Measurements from ENCODE around the gene NXF1.
A peak's percentile ranks its signal among the peaks of the same experiment; 100 is the strongest.
"Not testable (repeated sequence)": the region's sequence is repeated elsewhere in the genome, so short reads cannot be mapped to it uniquely, and the experiment has no call there.

NXF1 gene

DNA sequence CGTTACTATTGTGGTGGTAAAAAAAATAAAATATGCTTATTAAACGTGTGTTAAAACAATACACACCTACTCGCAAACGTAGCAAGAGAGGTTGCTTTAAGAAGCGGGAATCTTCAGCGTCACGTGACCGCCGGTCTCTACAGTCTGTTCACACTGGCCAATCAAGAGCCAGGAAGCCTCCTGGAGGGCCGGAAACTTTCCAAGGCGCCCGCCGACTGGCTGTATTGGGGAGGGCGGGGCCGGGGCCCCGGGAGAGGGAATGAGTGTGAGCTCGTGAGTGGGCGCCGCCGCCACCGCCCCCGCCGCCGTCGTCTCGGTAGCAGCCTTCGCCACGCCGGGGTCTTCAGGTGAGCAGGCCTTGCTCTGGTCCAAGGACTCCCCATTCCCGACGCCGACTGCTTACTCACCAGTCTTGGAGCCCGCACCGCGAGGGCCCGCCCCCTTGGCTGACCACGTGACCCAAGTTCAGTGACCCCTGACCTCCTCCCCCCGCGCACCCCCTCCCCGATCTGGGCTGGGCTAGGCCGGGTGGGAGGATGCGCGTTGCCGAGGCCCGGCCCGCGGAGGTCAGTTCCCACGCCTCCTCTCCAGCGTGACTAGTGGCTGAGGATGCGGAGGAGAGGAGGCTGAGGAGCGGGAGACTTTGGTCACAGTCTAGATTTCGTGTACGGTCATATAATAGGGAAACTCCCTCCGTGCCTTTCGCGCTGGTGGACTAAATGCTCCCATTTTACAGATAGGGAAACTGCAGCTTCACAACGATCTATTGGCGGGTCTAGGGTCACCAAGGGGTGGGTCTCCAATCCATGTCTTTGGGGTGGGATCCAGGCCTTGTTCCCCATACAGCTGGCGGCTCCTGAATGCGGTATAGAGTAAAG lies 33.9 kb downstream of the NXF1 start, which contains the start of gene TAF6L:
TSS of gene TAF6L (plus strand) at position 253 of the 878 bp plus-strand sequence. CDS start 4,388 bp downstream, outside the sequence.
- peak; percentile 96 for DNase-seq (ENCODE audit: low read depth)
- TF ChIP-seq, protein P1, sequence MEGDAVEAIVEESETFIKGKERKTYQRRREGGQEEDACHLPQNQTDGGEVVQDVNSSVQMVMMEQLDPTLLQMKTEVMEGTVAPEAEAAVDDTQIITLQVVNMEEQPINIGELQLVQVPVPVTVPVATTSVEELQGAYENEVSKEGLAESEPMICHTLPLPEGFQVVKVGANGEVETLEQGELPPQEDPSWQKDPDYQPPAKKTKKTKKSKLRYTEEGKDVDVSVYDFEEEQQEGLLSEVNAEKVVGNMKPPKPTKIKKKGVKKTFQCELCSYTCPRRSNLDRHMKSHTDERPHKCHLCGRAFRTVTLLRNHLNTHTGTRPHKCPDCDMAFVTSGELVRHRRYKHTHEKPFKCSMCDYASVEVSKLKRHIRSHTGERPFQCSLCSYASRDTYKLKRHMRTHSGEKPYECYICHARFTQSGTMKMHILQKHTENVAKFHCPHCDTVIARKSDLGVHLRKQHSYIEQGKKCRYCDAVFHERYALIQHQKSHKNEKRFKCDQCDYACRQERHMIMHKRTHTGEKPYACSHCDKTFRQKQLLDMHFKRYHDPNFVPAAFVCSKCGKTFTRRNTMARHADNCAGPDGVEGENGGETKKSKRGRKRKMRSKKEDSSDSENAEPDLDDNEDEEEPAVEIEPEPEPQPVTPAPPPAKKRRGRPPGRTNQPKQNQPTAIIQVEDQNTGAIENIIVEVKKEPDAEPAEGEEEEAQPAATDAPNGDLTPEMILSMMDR (IDR thresholded peaks at IDR 0.05; ENCODE audit: insufficient read depth, low read depth, low read length, missing control alignments): no peak
- peak within 1 kb of the TSS; percentile 69 for H3K4me3 ChIP-seq (ENCODE audit: low read depth, low read length)

- peak overlapping the region; percentile 69 for H3K4me3 ChIP-seq (ENCODE audit: low read depth, low read length)
- TF ChIP-seq, protein P1 (IDR thresholded peaks at IDR 0.05; ENCODE audit: insufficient read depth, low read depth, low read length, missing control alignments): no peak
- peak; percentile 47 for DNase-seq (ENCODE audit: low read depth)
Observed at GRCh38 chr11:62770778-62771143, 34.5 kb downstream of the NXF1 start.

DNA sequence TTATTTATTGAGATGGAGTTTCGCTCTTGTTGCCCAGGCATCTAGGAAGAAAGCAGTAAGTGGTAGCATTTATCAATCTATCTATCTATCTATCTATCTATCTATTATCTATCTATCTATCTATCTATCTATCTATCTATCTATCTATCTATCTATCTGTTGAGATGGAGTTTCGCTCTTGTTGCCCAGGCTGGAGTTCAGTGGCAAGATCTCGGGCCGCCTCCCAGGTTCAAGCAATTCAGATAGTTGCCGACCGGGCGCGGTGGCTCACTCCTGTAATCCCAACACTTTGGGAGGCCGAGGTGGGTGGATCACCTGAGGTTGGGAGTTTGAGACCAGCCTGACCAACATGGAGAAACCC lies 44.4 kb downstream of the NXF1 start:
- not testable (repeated sequence) for DNase-seq (ENCODE audit: low read depth)

GRCh38 chr11:62757846-62758788 lies 47.1 kb downstream of the NXF1 start:
- no peak for DNase-seq (ENCODE audit: low read depth)
- TF ChIP-seq, protein P1 (IDR thresholded peaks at IDR 0.05; ENCODE audit: insufficient read depth, low read depth, low read length, missing control alignments): no peak
- H3K4me3 ChIP-seq (ENCODE audit: low read depth, low read length): no peak overlapping the region

More for the DNA sequence above, 44.4 kb downstream of the NXF1 start:
- H3K4me3 ChIP-seq (ENCODE audit: low read depth, low read length): peak overlapping the region; percentile 22; the same call in 1 of the 2 replicates

DNA sequence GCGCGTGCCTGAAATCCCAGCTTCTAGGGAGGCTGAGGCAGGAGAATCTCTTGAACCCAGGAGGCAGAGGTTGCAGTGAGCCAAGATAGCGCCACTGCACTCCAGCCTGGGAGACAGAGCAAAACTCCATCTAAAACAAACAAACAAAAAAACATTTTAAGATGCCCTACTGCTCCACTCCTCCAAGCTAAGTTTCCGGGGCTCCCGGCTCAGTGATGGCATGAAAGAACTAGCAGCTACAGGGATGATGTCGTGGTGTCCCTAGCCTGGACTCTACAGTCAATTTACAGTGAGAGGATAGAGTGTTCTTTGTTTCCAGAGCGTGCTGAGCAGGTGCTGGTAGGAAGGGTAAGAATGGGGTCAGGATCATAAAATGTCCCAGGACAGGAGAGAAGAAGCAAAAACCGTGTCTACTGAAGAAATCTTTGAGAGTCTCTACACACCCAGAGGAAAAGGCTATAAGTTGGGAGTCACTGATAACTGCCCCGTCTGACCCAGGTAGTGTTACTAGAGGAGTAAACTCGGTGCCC lies 50.1 kb downstream of the NXF1 start:
- H3K4me3 ChIP-seq (ENCODE audit: low read depth, low read length): no peak overlapping the region
- DNase-seq (ENCODE audit: low read depth): no peak
- TF ChIP-seq, protein P1 (IDR thresholded peaks at IDR 0.05; ENCODE audit: insufficient read depth, low read depth, low read length, missing control alignments): no peak

- TF ChIP-seq, protein P1 (IDR thresholded peaks at IDR 0.05; ENCODE audit: insufficient read depth, low read depth, low read length, missing control alignments): no peak
- DNase-seq (ENCODE audit: low read depth): peak; percentile 100
- H3K4me3 ChIP-seq (ENCODE audit: low read depth, low read length): peak within 1 kb of the TSS; percentile 61
Observed at GRCh38 chr11:62753736-62754603, 51.3 kb downstream of the NXF1 start, which contains the start of gene ZBTB3. Gene ZBTB3, minus strand, starts transcription at chr11:62754160. Its CDS starts 496 bp downstream, at chr11:62753664.
